ENCODE measurements around the gene BRPF3.

The BRPF3 gene

GRCh38 chr6:36266913-36267644 is 70.5 kb downstream of the BRPF3 start:
- Histone ChIP-seq H3K27me3 (ENCODE audit: control insufficient read depth, insufficient read depth, low read length) (no peaks in the 10 kb centered on the region), H3K9me3 (ENCODE audit: control insufficient read depth, insufficient read depth, low read length) (no peaks in the 10 kb centered on the region), H3K27ac (ENCODE audit: low read length) (no peak overlapping the region), H3K4me3 (ENCODE audit: low read length) (no peak overlapping the region), H3K36me3 (ENCODE audit: control insufficient read depth, insufficient read depth, low read length) (no peaks in the 10 kb centered on the region), H3K4me1 (ENCODE audit: control insufficient read depth, insufficient read depth, low read length) (peaks cover 2% of the 10 kb centered on the region; the same call in 1 of the 2 replicates)
- WGBS (ENCODE audit: insufficient coverage, insufficient read length) = no CpG with 5 or more reads among the region's 13 CpGs
- DNase-seq (ENCODE audit: low read depth, low spot score) = no peak

GRCh38 chr6:36267731-36268477 is 71.4 kb downstream of the BRPF3 start:
- DNase-seq (ENCODE audit: low read depth, low spot score) = no peak
- Histone ChIP-seq H3K27ac (ENCODE audit: low read length) (no peak overlapping the region), H3K4me1 (ENCODE audit: control insufficient read depth, insufficient read depth, low read length) (peaks cover 2% of the 10 kb centered on the region; the same call in 1 of the 2 replicates), H3K27me3 (ENCODE audit: control insufficient read depth, insufficient read depth, low read length) (no peaks in the 10 kb centered on the region), H3K36me3 (ENCODE audit: control insufficient read depth, insufficient read depth, low read length) (no peaks in the 10 kb centered on the region), H3K9me3 (ENCODE audit: control insufficient read depth, insufficient read depth, low read length) (no peaks in the 10 kb centered on the region), H3K4me3 (ENCODE audit: low read length) (no peak overlapping the region)
- no CpG with 5 or more reads among the region's 4 CpGs for WGBS (ENCODE audit: insufficient coverage, insufficient read length)

- Histone ChIP-seq H3K36me3 (ENCODE audit: control insufficient read depth, insufficient read depth, low read length) (no peaks in the 10 kb centered on the region), H3K9me3 (ENCODE audit: control insufficient read depth, insufficient read depth, low read length) (no peaks in the 10 kb centered on the region), H3K27ac (ENCODE audit: low read length) (no peak overlapping the region), H3K4me3 (ENCODE audit: low read length) (no peak overlapping the region), H3K4me1 (ENCODE audit: control insufficient read depth, insufficient read depth, low read length) (peaks cover 2% of the 10 kb centered on the region; the same call in 1 of the 2 replicates), H3K27me3 (ENCODE audit: control insufficient read depth, insufficient read depth, low read length) (no peaks in the 10 kb centered on the region)
- WGBS (ENCODE audit: insufficient coverage, insufficient read length) = no CpG with 5 or more reads among the region's 12 CpGs
- DNase-seq (ENCODE audit: low read depth, low spot score) = no peak
Observed at GRCh38 chr6:36268478-36269275, 72.1 kb downstream of the BRPF3 start.

- WGBS (ENCODE audit: insufficient coverage, insufficient read length) = no CpG with 5 or more reads among the region's 32 CpGs
Observed at GRCh38 chr6:36269834-36270705, 73.5 kb downstream of the BRPF3 start, which contains the start of gene PNPLA1. PNPLA1 (plus strand) TSS chr6:36270060; CDS start chr6:36270460, 400 bp downstream.

GRCh38 chr6:36272234-36272633 is 75.7 kb downstream of the BRPF3 start:
- no CpG with 5 or more reads among the region's 8 CpGs for WGBS (ENCODE audit: insufficient coverage, insufficient read length)
- Histone ChIP-seq H3K9me3 (ENCODE audit: control insufficient read depth, insufficient read depth, low read length) (no peaks in the 10 kb centered on the region), H3K36me3 (ENCODE audit: control insufficient read depth, insufficient read depth, low read length) (no peaks in the 10 kb centered on the region), H3K4me1 (ENCODE audit: control insufficient read depth, insufficient read depth, low read length) (peaks cover 2% of the 10 kb centered on the region; the same call in 1 of the 2 replicates), H3K27ac (ENCODE audit: low read length) (no peak overlapping the region), H3K27me3 (ENCODE audit: control insufficient read depth, insufficient read depth, low read length) (no peaks in the 10 kb centered on the region), H3K4me3 (ENCODE audit: low read length) (no peak overlapping the region)
- DNase-seq (ENCODE audit: low read depth, low spot score) = no peak

More at GRCh38 chr6:36269834-36270705, 73.5 kb downstream of the BRPF3 start, which contains the start of gene PNPLA1:
- Histone ChIP-seq H3K9me3 (ENCODE audit: control insufficient read depth, insufficient read depth, low read length) (no peaks in the 10 kb centered on the region), H3K27ac (ENCODE audit: low read length) (no peak within 1 kb of the TSS), H3K4me3 (ENCODE audit: low read length) (no peak within 1 kb of the TSS), H3K27me3 (ENCODE audit: control insufficient read depth, insufficient read depth, low read length) (no peaks in the 10 kb centered on the region), H3K4me1 (ENCODE audit: control insufficient read depth, insufficient read depth, low read length) (peaks cover 2% of the 10 kb centered on the region; the same call in 1 of the 2 replicates), H3K36me3 (ENCODE audit: control insufficient read depth, insufficient read depth, low read length) (no peaks in the 10 kb centered on the region)
- no peak for DNase-seq (ENCODE audit: low read depth, low spot score)

GRCh38 chr6:36273067-36273466 is 76.5 kb downstream of the BRPF3 start:
- no peak for DNase-seq (ENCODE audit: low read depth, low spot score)
- no CpG with 5 or more reads among the region's 5 CpGs for WGBS (ENCODE audit: insufficient coverage, insufficient read length)

GRCh38 chr6:36273802-36274514 is 77.4 kb downstream of the BRPF3 start:
- DNase-seq (ENCODE audit: low read depth, low spot score) = no peak
- no peak overlapping the region for H3K27ac ChIP-seq (ENCODE audit: low read length)
- H3K4me3 ChIP-seq (ENCODE audit: low read length) = no peak overlapping the region
- no peaks in the 10 kb centered on the region for H3K27me3 ChIP-seq (ENCODE audit: control insufficient read depth, insufficient read depth, low read length)
- WGBS (ENCODE audit: insufficient coverage, insufficient read length) = no CpG with 5 or more reads among the region's 15 CpGs
- no peaks in the 10 kb centered on the region for H3K36me3 ChIP-seq (ENCODE audit: control insufficient read depth, insufficient read depth, low read length)
- H3K9me3 ChIP-seq (ENCODE audit: control insufficient read depth, insufficient read depth, low read length) = no peaks in the 10 kb centered on the region
- H3K4me1 ChIP-seq (ENCODE audit: control insufficient read depth, insufficient read depth, low read length) = peaks cover 2% of the 10 kb centered on the region; the same call in 1 of the 2 replicates

More at GRCh38 chr6:36273067-36273466, 76.5 kb downstream of the BRPF3 start:
- no peak overlapping the region for H3K27ac ChIP-seq (ENCODE audit: low read length)
- no peaks in the 10 kb centered on the region for H3K27me3 ChIP-seq (ENCODE audit: control insufficient read depth, insufficient read depth, low read length)
- H3K9me3 ChIP-seq (ENCODE audit: control insufficient read depth, insufficient read depth, low read length) = no peaks in the 10 kb centered on the region
- no peak overlapping the region for H3K4me3 ChIP-seq (ENCODE audit: low read length)
- H3K4me1 ChIP-seq (ENCODE audit: control insufficient read depth, insufficient read depth, low read length) = peaks cover 2% of the 10 kb centered on the region; the same call in 1 of the 2 replicates
- no peaks in the 10 kb centered on the region for H3K36me3 ChIP-seq (ENCODE audit: control insufficient read depth, insufficient read depth, low read length)

GRCh38 chr6:36276581-36277536 is 80.3 kb downstream of the BRPF3 start:
- no peaks in the 10 kb centered on the region for H3K27me3 ChIP-seq (ENCODE audit: control insufficient read depth, insufficient read depth, low read length)
- no CpG with 5 or more reads among the region's 13 CpGs for WGBS (ENCODE audit: insufficient coverage, insufficient read length)
- no peaks in the 10 kb centered on the region for H3K9me3 ChIP-seq (ENCODE audit: control insufficient read depth, insufficient read depth, low read length)
- no peak for DNase-seq (ENCODE audit: low read depth, low spot score)
- H3K4me3 ChIP-seq (ENCODE audit: low read length) = no peak overlapping the region
- no peaks in the 10 kb centered on the region for H3K36me3 ChIP-seq (ENCODE audit: control insufficient read depth, insufficient read depth, low read length)
- H3K4me1 ChIP-seq (ENCODE audit: control insufficient read depth, insufficient read depth, low read length) = no peaks in the 10 kb centered on the region; the same call in 1 of the 2 replicates
- no peak overlapping the region for H3K27ac ChIP-seq (ENCODE audit: low read length)
